ENCODE measurements around the gene AGMAT. TPM values are rescaled to one million over a fixed set of nuclear protein-coding genes. Genes with fewer than 3 reads are reported as not detected.

The AGMAT gene
- total and polyA plus RNA-seq, 2 of the 13 experiments (the other 11 are each of a cell fraction or from before 2014, with no cell fraction given): 59.1 to 174 TPM

GRCh38 chr1:15584489-15585363 is at the start of gene AGMAT (continued):
- TF ChIP-seq HOMEZ (CRISPR knock-in tag; IDR thresholded peaks at IDR 0.05; ENCODE audit: low read depth): no peak
- peak; percentile 67 for TF ChIP-seq TEAD3 (CRISPR knock-in tag; optimal IDR thresholded peaks at IDR 0.05; ENCODE audit: borderline replicate concordance)
- TF ChIP-seq ZNF362 (CRISPR knock-in tag; IDR thresholded peaks at IDR 0.05; ENCODE audit: borderline replicate concordance): peak; percentile 75; the same call in 1 of the 2 replicates
- no peak for TF ChIP-seq ZFP62 (CRISPR knock-in tag; IDR thresholded peaks at IDR 0.05)
- TF ChIP-seq ZBTB7A (CRISPR knock-in tag; IDR thresholded peaks at IDR 0.05): no peak
- TF ChIP-seq TCF7L2 (IDR thresholded peaks at IDR 0.05; ENCODE audit: low read depth, low read length): no peak
- 0 out of 2 replicates have a peak, but pooled peaks have one; percentile 23 for TF ChIP-seq KDM5A (IDR thresholded peaks at IDR 0.05; ENCODE audit: borderline replicate concordance, low read length)
- no peak for TF ChIP-seq LRRFIP1 (CRISPR knock-in tag; conservative IDR thresholded peaks at IDR 0.05)
- TF ChIP-seq NCOA2 (CRISPR knock-in tag; IDR thresholded peaks at IDR 0.05): peak; percentile 88
- TF ChIP-seq ZNF343 (CRISPR knock-in tag; IDR thresholded peaks at IDR 0.05): 0 out of 2 replicates have a peak, but pooled peaks have one; percentile 34
- peak; percentile 92 for TF ChIP-seq REPIN1 (CRISPR knock-in tag; IDR thresholded peaks at IDR 0.05; ENCODE audit: borderline replicate concordance, low read depth)
- peak; percentile 86 for TF ChIP-seq RNF2 (conservative IDR thresholded peaks at IDR 0.05; ENCODE audit: low read depth)
- TF ChIP-seq ZNF562 (CRISPR knock-in tag; IDR thresholded peaks at IDR 0.05; ENCODE audit: borderline replicate concordance): no peak
- no peak; the same call in 1 of the 2 replicates for TF ChIP-seq ZNF441 (CRISPR knock-in tag; IDR thresholded peaks at IDR 0.05; ENCODE audit: borderline replicate concordance)
- no peak for TF ChIP-seq CEBPB (IDR thresholded peaks at IDR 0.05; ENCODE audit: borderline replicate concordance, low read depth, low read length)
- TF ChIP-seq ZSCAN22 (CRISPR knock-in tag; IDR thresholded peaks at IDR 0.05): peak; percentile 92
- TF ChIP-seq ZMYM2 (CRISPR knock-in tag; IDR thresholded peaks at IDR 0.05): peak; percentile 92
- 0 out of 2 replicates have a peak, but pooled peaks have one; percentile 32 for TF ChIP-seq ZBTB49 (CRISPR knock-in tag; IDR thresholded peaks at IDR 0.05; ENCODE audit: borderline replicate concordance)
- TF ChIP-seq TOE1 (CRISPR knock-in tag; IDR thresholded peaks at IDR 0.05): peak; percentile 57; the same call in 1 of the 2 replicates
- TF ChIP-seq ZNF230 (CRISPR knock-in tag; IDR thresholded peaks at IDR 0.05): no peak; the same call in 1 of the 2 replicates
- no peak for TF ChIP-seq NFE2 (CRISPR knock-in tag; IDR thresholded peaks at IDR 0.05)
- peak; percentile 68 for TF ChIP-seq MED8 (CRISPR knock-in tag; IDR thresholded peaks at IDR 0.05; ENCODE audit: insufficient replicate concordance)
